DLD1 (cell line): Measurements from ENCODE around the gene PDE1C.

Experiments used
- in situ Hi-C: cut with HindIII; loops from 2 replicates; pipeline ENCODE4 v1.10.0; 2017; ENCODE audit warnings: low sequenced_read_pairs

The PDE1C gene

GRCh38 chr7:31788445-31788844 lies 281.8 kb downstream of the PDE1C start:
- in situ Hi-C loops: no loop called here

GRCh38 chr7:31786326-31786725 lies 283.9 kb downstream of the PDE1C start:
- in situ Hi-C loops: no loop called here

DNA sequence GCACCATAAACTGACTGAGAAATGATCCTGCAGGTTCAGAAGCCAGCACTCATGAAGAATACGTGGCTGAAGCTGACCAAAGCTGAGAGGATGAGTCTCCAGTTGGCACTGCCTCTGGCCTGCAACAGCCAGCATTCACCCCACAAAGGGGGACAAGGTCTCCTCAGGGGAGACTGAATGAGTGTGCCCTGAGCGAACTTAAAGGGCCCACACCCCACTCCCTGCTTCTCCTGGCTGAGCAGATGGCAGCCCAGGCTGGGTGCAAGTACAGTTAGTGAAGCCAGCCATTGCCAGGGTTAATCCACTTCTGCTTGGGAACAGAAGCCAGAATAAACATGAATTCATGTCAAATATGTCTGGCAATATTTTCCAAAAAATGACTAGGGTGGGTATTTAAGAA lies 285.1 kb downstream of the PDE1C start:
- in situ Hi-C loops: no loop called here

DNA sequence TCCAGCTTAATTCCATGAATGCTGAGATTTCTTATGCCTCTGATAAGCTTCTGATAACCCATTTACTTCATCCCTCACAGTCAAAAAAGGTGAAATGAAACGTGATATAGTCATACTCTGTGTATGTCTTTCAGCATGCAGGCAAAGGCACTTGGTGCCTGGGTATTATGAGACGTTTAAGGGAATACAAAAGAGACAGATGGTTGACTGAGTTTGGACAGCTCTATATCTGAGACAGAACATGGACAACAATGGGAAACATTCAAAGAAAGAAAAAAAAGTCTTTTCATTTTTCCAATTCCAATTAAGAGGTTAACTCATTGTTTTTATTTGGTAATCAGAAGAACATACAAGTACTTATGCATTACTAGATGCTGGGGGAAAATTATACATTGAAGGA lies 287.0 kb downstream of the PDE1C start:
- in situ Hi-C loops: no loop called here

- in situ Hi-C loops: no loop called here
Observed at GRCh38 chr7:31782411-31782991, 287.7 kb downstream of the PDE1C start.

DNA sequence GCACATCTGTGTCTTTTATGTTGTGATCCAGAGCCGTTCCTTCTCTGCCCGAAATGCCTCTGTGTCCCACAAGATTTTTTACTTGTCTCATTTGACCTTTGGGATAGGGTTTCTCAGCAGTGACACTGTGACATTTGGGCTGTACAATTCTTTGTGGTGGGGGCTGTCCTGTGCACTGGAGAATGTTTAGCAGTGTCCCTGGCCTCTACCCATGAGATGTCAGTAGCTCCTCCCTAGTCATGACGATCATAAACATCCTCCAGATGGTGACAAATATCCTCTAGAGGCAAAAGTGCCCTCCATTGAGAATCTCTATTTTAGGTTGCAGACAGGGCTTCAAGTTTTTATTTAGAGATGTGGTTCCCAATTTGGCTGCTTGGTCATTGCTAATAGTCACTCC lies 291.9 kb downstream of the PDE1C start:
- in situ Hi-C loops: no loop called here

- in situ Hi-C loops: no loop called here
Observed at GRCh38 chr7:31776616-31777015, 293.6 kb downstream of the PDE1C start.

DNA sequence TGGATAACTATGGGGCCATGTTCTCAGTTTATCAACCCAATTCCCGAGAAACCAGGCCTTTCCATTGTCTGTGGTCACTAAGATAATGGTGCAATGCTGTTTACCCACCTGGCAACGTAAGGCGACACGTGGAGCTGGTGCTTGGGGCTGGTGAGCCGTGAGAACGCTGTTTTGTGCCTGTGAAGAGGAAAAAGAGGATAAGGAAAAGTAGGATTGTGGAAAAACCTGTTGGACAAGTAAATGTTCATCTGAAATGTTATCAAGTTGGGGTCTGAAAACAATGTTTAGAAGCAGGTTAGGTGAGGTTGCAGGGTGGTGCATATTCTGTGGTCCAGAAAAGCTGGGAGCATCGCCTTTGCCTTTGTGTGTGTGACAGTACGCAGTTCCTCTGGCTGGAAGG lies 294.7 kb downstream of the PDE1C start:
- in situ Hi-C loops: no loop called here

GRCh38 chr7:31772211-31772610 lies 298.0 kb downstream of the PDE1C start:
- in situ Hi-C loops: no loop called here

GRCh38 chr7:31767686-31768358 lies 302.4 kb downstream of the PDE1C start:
- in situ Hi-C loops: no loop called here

- in situ Hi-C loops: no loop called here
Observed at GRCh38 chr7:31764462-31764861, 305.7 kb downstream of the PDE1C start.

GRCh38 chr7:31763548-31763947 lies 306.7 kb downstream of the PDE1C start:
- in situ Hi-C loops: no loop called here

DNA sequence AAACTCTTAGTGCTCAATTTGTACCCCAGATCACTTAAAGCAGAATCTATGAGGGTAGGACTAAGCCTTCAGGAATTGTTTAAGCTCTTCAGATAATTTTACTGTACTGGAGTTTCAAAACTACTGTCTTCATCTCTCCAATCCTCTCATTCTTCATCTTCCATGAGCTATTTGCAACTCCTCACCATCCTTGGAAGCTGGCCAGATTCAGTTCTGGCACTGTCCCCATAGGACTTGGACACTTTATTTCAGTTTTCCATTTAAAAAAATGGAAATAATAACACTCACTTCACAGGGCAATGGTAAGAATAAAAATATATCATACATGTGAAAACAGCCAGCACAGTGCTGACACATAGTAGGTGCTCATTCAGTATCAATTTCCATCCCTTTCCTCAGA lies 308.6 kb downstream of the PDE1C start:
- in situ Hi-C loops: no loop called here

DNA sequence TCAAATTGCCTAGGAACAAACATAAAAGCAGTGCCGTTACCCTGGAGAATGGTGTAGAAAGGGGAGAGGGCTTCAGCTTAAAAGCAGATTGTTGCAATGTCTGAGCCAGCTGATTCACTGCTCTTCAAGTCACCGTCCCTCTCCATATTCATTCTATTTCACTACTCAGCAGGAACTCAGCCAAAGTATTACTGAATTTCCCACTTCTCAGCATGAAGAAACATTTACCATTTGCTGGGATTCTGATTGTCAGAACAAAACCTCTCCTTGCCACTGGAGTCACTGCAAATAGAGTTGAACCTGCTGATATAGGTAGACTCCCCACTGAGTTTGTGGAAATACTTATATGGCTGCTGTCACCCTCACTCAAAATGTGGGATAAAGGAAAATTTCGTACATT lies 311.5 kb downstream of the PDE1C start:
- in situ Hi-C loops: no loop called here

- in situ Hi-C loops: no loop called here
Observed at GRCh38 chr7:31751726-31752125, 318.5 kb downstream of the PDE1C start.

DNA sequence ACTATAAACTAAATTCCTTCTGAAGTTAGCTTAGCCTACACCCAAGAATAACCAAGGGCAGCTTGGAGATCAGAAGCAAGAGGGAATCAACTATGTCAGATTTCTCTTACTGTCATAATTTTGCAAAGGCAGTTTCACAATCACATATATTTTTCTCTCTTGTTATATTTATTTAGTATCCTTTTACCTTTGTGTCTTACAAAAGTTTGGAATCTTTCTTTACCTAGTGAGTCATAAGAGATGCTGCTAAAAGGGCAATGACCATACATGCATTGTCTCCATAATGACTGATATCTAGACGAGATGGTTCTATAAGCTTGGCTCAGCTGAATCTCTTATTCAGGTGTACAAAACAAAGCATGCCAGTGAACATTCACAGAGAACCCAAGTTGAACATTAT lies 322.1 kb downstream of the PDE1C start:
- in situ Hi-C loops: no loop called here

- in situ Hi-C loops: no loop called here
Observed at GRCh38 chr7:31747553-31747952, 322.7 kb downstream of the PDE1C start.

DNA sequence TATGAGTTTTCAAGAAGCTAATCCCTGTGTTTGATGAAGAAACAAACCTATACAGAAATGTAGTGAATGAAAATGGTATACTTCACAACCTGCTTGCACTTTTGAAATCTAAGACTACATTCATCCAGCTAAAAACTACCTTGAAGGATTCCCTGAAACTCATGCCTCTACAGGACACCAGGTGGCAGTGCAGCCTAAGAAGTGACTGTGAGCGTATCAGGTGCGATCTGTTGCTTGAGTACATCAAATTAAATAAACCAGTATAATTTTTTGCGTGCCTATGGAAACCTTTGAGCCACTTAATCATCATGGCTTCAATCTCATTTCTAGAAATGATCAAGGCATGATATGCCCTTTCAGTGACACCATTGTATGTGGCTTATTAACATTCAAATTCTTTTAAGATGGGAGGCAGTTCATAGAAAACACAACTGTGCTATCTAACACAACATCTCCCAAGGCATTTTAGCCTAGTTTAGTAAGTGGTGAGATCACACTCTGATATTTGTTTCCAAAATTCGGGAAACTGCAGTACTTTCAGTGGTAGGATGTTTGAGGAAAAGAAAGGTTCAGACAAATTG lies 325.8 kb downstream of the PDE1C start:
- in situ Hi-C loops: no loop called here

DNA sequence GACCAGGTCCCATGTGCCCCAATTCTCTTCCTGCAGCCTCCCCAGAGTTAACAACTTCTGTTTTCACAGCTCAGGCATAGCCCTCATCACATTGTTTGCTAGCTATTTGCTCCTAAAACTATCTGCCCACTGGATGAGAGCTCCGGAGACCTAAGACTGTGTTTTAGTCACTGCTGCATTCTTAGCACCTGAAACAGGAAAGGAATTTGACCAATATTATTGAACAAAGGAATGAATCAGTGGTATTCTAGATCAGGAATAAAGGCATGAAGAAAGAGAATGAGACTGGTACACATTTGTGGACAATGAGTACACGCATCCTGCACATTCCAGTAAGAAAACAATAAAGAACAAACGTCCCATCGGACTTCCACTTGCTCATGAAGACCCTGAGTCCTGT lies 328.4 kb downstream of the PDE1C start:
- in situ Hi-C loops: no loop called here

- in situ Hi-C loops: no loop called here
Observed at GRCh38 chr7:31735991-31736982, 333.9 kb downstream of the PDE1C start.

- in situ Hi-C loops: no loop called here
Observed at GRCh38 chr7:31734456-31734855, 335.8 kb downstream of the PDE1C start.
